A673 (cell line): Measurements from ENCODE around the gene GUCD1.

Experiments used
- EZH2 ChIP-seq: fragments of 200-600 bp; sonication (generic); IDR thresholded peaks from 2 replicates; pipeline ENCODE4 v1.6.1; 2017; ENCODE audit warnings: borderline replicate concordance, low read depth, mild to moderate bottlenecking, mixed read lengths, antibody characterized with exemption, low read length; ENCODE audit not compliant: poor library complexity, severe bottlenecking
- TF ChIP-seq, protein P1 (sequence below): fragments of 300-800, 200-600 bp; sonication (generic); conservative IDR thresholded peaks from 2 replicates; pipeline ENCODE4 v1.5.1; 2017; ENCODE audit warnings: low read depth, mild to moderate bottlenecking, antibody characterized with exemption, low read length, moderate library complexity, mixed read lengths

DNA sequence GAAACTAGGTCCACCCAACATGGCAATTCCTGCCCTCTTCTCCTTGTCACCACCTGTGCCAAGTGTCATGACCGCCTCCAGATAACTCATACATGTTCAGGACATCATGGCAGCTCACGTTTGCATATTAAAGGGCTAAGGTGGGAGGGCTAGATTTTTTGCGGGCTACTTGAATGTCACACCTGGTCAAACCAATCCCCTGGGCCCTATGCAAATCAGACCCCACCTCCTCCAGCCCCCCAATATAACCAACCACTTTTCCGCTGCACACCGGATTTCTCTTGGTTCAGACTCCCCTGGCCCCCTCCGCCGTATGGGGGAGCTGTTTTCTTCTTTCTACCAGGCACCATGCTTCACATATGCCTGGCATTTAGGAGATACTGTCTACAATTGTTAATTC, 47.2 kb downstream of the GUCD1 start:
- TF ChIP-seq, protein P1, sequence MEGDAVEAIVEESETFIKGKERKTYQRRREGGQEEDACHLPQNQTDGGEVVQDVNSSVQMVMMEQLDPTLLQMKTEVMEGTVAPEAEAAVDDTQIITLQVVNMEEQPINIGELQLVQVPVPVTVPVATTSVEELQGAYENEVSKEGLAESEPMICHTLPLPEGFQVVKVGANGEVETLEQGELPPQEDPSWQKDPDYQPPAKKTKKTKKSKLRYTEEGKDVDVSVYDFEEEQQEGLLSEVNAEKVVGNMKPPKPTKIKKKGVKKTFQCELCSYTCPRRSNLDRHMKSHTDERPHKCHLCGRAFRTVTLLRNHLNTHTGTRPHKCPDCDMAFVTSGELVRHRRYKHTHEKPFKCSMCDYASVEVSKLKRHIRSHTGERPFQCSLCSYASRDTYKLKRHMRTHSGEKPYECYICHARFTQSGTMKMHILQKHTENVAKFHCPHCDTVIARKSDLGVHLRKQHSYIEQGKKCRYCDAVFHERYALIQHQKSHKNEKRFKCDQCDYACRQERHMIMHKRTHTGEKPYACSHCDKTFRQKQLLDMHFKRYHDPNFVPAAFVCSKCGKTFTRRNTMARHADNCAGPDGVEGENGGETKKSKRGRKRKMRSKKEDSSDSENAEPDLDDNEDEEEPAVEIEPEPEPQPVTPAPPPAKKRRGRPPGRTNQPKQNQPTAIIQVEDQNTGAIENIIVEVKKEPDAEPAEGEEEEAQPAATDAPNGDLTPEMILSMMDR: no peak
- TF ChIP-seq EZH2: no peak
